HG03095 (cell line): ENCODE results near the gene NXPE1.

ENCODE experiments used
- ATAC-seq: cut with Tn5 transposase; IDR thresholded peaks from one replicate; pipeline ENCODE4 v1.9.1; 2021; ENCODE audit warnings: moderate library complexity; ENCODE audit not compliant: unreplicated experiment

The NXPE1 gene

GRCh38 chr11:114563077-114563476 lies 3.4 kb upstream of the NXPE1 start:
- no peak for ATAC-seq

GRCh38 chr11:114562166-114562916 lies 2.7 kb upstream of the NXPE1 start:
- ATAC-seq = no peak

GRCh38 chr11:114556135-114556534 lies 3.5 kb downstream of the NXPE1 start:
- ATAC-seq = no peak

- no peak for ATAC-seq
Measured at GRCh38 chr11:114553642-114554041, 6.0 kb downstream of the NXPE1 start.

- ATAC-seq = no peak
Measured at GRCh38 chr11:114551060-114551459, 8.6 kb downstream of the NXPE1 start.

- no peak for ATAC-seq
Measured at GRCh38 chr11:114525682-114526081, 34.0 kb downstream of the NXPE1 start.

GRCh38 chr11:114524122-114524521 lies 35.6 kb downstream of the NXPE1 start:
- no peak for ATAC-seq

- ATAC-seq = no peak
Measured at GRCh38 chr11:114522818-114523217, 36.9 kb downstream of the NXPE1 start.

- no peak for ATAC-seq
Measured at GRCh38 chr11:114511538-114511937, 48.1 kb downstream of the NXPE1 start.

GRCh38 chr11:114511079-114511478 lies 48.6 kb downstream of the NXPE1 start:
- no peak for ATAC-seq

- ATAC-seq = no peak
Measured at GRCh38 chr11:114501901-114502300, 57.8 kb downstream of the NXPE1 start.

- ATAC-seq = no peak
Measured at GRCh38 chr11:114499756-114500155, 59.9 kb downstream of the NXPE1 start.

- no peak for ATAC-seq
Measured at GRCh38 chr11:114496915-114497314, 62.8 kb downstream of the NXPE1 start.

GRCh38 chr11:114483929-114484328 lies 75.8 kb downstream of the NXPE1 start:
- no peak for ATAC-seq

- no peak for ATAC-seq
Measured at GRCh38 chr11:114482114-114482513, 77.6 kb downstream of the NXPE1 start.

- ATAC-seq = no peak
Measured at GRCh38 chr11:114479331-114479730, 80.3 kb downstream of the NXPE1 start.

GRCh38 chr11:114478768-114479167 lies 80.9 kb downstream of the NXPE1 start:
- no peak for ATAC-seq

GRCh38 chr11:114478001-114478410 lies 81.7 kb downstream of the NXPE1 start:
- ATAC-seq = no peak

GRCh38 chr11:114472661-114473060 lies 87.0 kb downstream of the NXPE1 start:
- ATAC-seq = no peak
